GM12864 (cell line): ENCODE results near the gene HID1.

Experiments
- DNase-seq: peaks from one replicate; pipeline ENCODE4 v3.0.0-alpha.2; 2011; ENCODE audit warnings: low read depth
- H3K4me3 ChIP-seq: 2 replicates; pipeline ENCODE4 v1.5.1; 2011; ENCODE audit warnings: mild to moderate bottlenecking, low read depth, low read length, control low read depth
- CTCF ChIP-seq: IDR thresholded peaks from 2 replicates; pipeline ENCODE4 v1.5.1; 2011; ENCODE audit warnings: low read depth, mild to moderate bottlenecking, moderate library complexity, low read length, control low read depth, inconsistent platforms; ENCODE audit errors: missing control alignments

The HID1 gene

GRCh38 chr17:75005291-75005690 is 32.7 kb upstream of the HID1 start:
- no peak for DNase-seq
- no peak overlapping the region for H3K4me3 ChIP-seq
- TF ChIP-seq CTCF = no peak

DNA sequence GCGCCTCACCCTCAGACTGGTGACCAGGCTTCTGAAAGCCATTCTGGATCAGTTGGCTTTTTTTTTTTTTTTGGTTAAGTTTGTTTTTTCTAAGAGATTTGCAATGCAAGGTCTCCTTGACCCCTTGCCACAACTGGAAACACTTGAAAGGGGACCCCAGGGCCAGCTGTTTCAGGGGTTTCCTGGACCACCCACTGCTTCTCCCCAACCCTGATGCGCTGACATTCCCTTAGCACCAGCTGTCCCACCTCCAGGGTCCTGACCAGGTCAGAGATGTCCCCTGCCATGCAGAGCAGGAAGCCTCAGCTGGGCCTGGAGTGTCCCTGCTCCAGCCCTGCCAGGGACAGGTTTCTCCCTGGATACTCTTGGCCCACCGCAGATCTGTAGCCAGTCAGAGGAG is 31.8 kb upstream of the HID1 start:
- H3K4me3 ChIP-seq = no peak overlapping the region
- TF ChIP-seq CTCF = no peak
- DNase-seq = no peak

- H3K4me3 ChIP-seq = no peak overlapping the region
- DNase-seq = no peak
- TF ChIP-seq CTCF = no peak
Observed at GRCh38 chr17:75003957-75004355, 31.4 kb upstream of the HID1 start.

- TF ChIP-seq CTCF = no peak
- H3K4me3 ChIP-seq = no peak overlapping the region
- no peak for DNase-seq
Observed at GRCh38 chr17:75003070-75003956, 30.8 kb upstream of the HID1 start.

- no peak for TF ChIP-seq CTCF
- no peak for DNase-seq
- H3K4me3 ChIP-seq = no peak overlapping the region
Observed at GRCh38 chr17:75001915-75002843, 29.6 kb upstream of the HID1 start.

- TF ChIP-seq CTCF = no peak
- no peak overlapping the region for H3K4me3 ChIP-seq
- DNase-seq = no peak
Observed at GRCh38 chr17:74999523-74999922, 27.0 kb upstream of the HID1 start.
